ENCODE data around the gene CNTNAP2. TPM values are rescaled to one million over a fixed set of nuclear protein-coding genes. Genes with fewer than 3 reads are reported as not detected.

CNTNAP2 gene
- total and polyA plus RNA-seq, 2 of the 8 experiments (the other 6 are each of a cell fraction or from before 2014, with no cell fraction given), result 27.9 to 71.0 TPM

DNA sequence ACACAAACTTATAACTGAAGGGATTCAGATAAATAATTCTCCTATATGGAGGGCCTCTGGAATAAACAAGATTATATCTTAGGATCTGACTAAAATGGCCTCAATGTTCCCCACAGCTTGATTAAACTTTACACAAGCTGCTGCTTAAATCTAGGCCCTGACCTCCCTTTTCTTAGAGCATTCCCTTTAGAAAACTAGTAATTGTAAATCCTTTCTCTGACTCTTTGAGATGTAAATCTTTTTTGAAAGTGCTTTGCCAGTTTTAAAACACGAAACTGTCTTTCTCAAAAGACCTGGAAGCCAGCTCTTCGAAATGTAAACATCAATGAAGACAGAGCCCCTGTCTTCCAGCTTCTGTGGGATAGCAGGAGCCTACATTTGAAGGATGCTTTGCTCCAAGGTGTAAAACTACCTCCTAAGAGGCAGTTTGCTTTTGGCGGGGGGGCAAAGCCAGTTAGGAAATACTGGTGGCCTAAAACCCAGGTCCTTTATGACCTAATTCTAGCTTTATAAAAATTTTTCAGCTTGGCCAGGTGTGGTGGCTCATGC is 758.7 kb downstream of the CNTNAP2 start:
- H2AK5ac ChIP-seq (ENCODE audit: low read depth, low read length), result no peak overlapping the region
- peak in 1 of 2 experiments; percentile 46 for DNase-seq (ENCODE audit: low read depth in 1 of 2, low spot score in 2 of 2)

More for the DNA sequence above, 758.7 kb downstream of the CNTNAP2 start:
- peak; percentile 65 for FAIRE-seq
- H2BK20ac ChIP-seq (ENCODE audit: low read length), result no peak overlapping the region; the same call in 1 of the 2 replicates
- WGBS, 2 experiments (ENCODE audit: extremely low coverage in 1 of 2, insufficient coverage in 1 of 2, insufficient read length in 1 of 2, insufficient replicate concordance in 2 of 2, low coverage in 1 of 2, low lambda C conversion rate in 2 of 2, missing lambda C conversion rate in 1 of 2), result 31% methylated on average over 3 of the region's 3 CpGs; no CpG with 5 or more reads in 1 of the 2 experiments
- no peaks in the 10 kb centered on the region for H4K20me1 ChIP-seq (replicated peaks in 1 of 2; ENCODE audit: control insufficient read depth in 1 of 2, insufficient read depth in 2 of 2, low read length in 2 of 2)
- H3K27ac ChIP-seq (ENCODE audit: low read depth, low read length), result no peak overlapping the region
- H3K4me2 ChIP-seq (ENCODE audit: insufficient read depth in 1 of 2, low read depth in 2 of 2, low read length in 2 of 2), result 0 out of 4 replicates have a peak overlapping the region, but pooled peaks have one; percentile 36 to 52
- 0 out of 2 replicates have a peak overlapping the region, but pooled peaks have one; percentile 4 for H2BK12ac ChIP-seq (ENCODE audit: low read depth, low read length)
- no peaks in the 10 kb centered on the region for H3K23me2 ChIP-seq (ENCODE audit: low read depth, low read length)
- H3K79me1 ChIP-seq (ENCODE audit: low read depth, low read length), result no peaks in the 10 kb centered on the region
- H2BK120ac ChIP-seq (replicated peaks; ENCODE audit: low read depth, low read length), result no peak overlapping the region
- H3K9me3 ChIP-seq (ENCODE audit: insufficient read depth in 2 of 2, low read depth in 1 of 2, low read length in 1 of 2), result no peaks in the 10 kb centered on the region
- no peak overlapping the region for H3K14ac ChIP-seq (ENCODE audit: insufficient read length)
- H2BK15ac ChIP-seq (ENCODE audit: low read length), result no peak overlapping the region
- no peaks in the 10 kb centered on the region for H3K36me3 ChIP-seq (ENCODE audit: control insufficient read depth in 2 of 4, insufficient read depth in 4 of 4, low read length in 3 of 4)
- CTCF ChIA-PET (ENCODE audit: partially characterized antibody), result interaction anchor here (0.6 to 0.7 kb wide), 2 partner anchors 26 to 202 kb away, joined by 3 read pairs; no protein-coding TSS in a partner anchor
- H3K23ac ChIP-seq (ENCODE audit: insufficient read length), result no peak overlapping the region
- peaks cover 0 to 1% (median 0%) of the 10 kb centered on the region in 4 experiments; a peak in 1 of 7 replicates for H3K27me3 ChIP-seq (replicated peaks in 1 of 4; ENCODE audit: control insufficient read depth in 3 of 4, extremely low read depth in 1 of 4, insufficient read depth in 3 of 4, low read length in 3 of 4)
- H3K4ac ChIP-seq (replicated peaks; ENCODE audit: insufficient read length, low read depth, low read length), result no peak overlapping the region
- H3K18ac ChIP-seq (ENCODE audit: extremely low read depth, low read length), result no peak overlapping the region
- no peaks in the 10 kb centered on the region for H3K79me2 ChIP-seq (ENCODE audit: control insufficient read depth in 1 of 2, insufficient read depth in 2 of 2, low read length in 2 of 2)
- peaks cover 0 to 11% (median 0%) of the 10 kb centered on the region in 4 experiments; a peak in 2 of 7 replicates for H3K4me1 ChIP-seq (replicated peaks in 1 of 4; ENCODE audit: control insufficient read depth in 3 of 4, insufficient read depth in 4 of 4, low read length in 3 of 4)
- H2BK5ac ChIP-seq (ENCODE audit: low read depth, low read length), result no peak overlapping the region
- H3K4me3 ChIP-seq (ENCODE audit: extremely low read depth in 1 of 4, insufficient read depth in 2 of 4, low read depth in 3 of 4, low read length in 4 of 4), result no peak overlapping the region
- no peak overlapping the region for H3K9ac ChIP-seq (replicated peaks in 1 of 4; ENCODE audit: extremely low read depth in 1 of 4, low read depth in 3 of 4, low read length in 3 of 4)
- H4K5ac ChIP-seq (ENCODE audit: insufficient read length, low read depth, low read length), result no peak overlapping the region
- H4K91ac ChIP-seq (replicated peaks; ENCODE audit: insufficient read length, low read length), result no peak overlapping the region
- H2AFZ ChIP-seq (ENCODE audit: low read length), result no peak overlapping the region
- no peak overlapping the region for H3K56ac ChIP-seq (replicated peaks; ENCODE audit: insufficient read length, low read depth, low read length)
- H4K8ac ChIP-seq (ENCODE audit: extremely low read depth, insufficient read depth, low read length), result no peak overlapping the region
- POLR2A ChIA-PET (ENCODE audit: partially characterized antibody), result interaction anchor here (1.5 kb wide), 1 partner anchor 30 kb away, joined by 4 read pairs; no protein-coding TSS in a partner anchor
